Retinal pigment epithelial cell (primary cell): ENCODE measurements around the gene ANKRD63.

Source experiments
- DNase-seq: peaks from one replicate; pipeline ENCODE4 v3.0.0-alpha.2; 2010; ENCODE audit warnings: low read depth
- H3K4me3 ChIP-seq: 2 replicates; pipeline ENCODE4 v1.5.1; 2011; ENCODE audit warnings: mild to moderate bottlenecking, low read length, control low read depth, moderate library complexity
- TF ChIP-seq, protein P1 (sequence below): conservative IDR thresholded peaks from 2 replicates; pipeline ENCODE4 v1.5.1; 2011; ENCODE audit warnings: low read depth, low read length, control low read depth, inconsistent platforms

ANKRD63 gene

DNA sequence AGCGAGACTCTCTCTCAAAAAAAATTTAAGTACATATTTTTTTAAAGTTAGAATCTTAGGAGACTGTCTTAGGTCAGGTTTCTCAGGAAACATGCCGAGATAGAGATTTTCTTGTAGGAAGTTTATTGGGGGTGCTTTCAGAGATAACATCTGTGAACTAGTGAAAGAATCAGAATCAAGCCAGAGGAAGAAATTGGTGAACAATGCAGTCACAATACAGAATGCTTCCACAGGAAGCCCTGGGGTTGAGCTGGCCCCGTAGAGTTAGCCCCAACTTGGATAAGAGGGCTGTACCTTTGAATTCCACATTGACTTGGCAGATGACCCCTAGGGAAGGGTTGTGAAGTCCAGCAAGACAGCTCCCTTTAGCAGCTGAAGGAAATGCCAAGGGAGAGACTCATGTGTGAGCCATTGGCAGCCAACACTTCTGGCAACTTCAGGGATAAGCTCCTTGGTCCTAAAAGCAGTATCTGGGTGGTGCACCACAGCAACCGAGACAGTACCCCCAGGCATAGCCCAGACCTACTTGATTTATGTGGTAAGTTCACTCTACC, 31.9 kb upstream of the ANKRD63 start:
- H3K4me3 ChIP-seq: no peak overlapping the region
- DNase-seq: no peak
- TF ChIP-seq, protein P1, sequence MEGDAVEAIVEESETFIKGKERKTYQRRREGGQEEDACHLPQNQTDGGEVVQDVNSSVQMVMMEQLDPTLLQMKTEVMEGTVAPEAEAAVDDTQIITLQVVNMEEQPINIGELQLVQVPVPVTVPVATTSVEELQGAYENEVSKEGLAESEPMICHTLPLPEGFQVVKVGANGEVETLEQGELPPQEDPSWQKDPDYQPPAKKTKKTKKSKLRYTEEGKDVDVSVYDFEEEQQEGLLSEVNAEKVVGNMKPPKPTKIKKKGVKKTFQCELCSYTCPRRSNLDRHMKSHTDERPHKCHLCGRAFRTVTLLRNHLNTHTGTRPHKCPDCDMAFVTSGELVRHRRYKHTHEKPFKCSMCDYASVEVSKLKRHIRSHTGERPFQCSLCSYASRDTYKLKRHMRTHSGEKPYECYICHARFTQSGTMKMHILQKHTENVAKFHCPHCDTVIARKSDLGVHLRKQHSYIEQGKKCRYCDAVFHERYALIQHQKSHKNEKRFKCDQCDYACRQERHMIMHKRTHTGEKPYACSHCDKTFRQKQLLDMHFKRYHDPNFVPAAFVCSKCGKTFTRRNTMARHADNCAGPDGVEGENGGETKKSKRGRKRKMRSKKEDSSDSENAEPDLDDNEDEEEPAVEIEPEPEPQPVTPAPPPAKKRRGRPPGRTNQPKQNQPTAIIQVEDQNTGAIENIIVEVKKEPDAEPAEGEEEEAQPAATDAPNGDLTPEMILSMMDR: no peak

DNA sequence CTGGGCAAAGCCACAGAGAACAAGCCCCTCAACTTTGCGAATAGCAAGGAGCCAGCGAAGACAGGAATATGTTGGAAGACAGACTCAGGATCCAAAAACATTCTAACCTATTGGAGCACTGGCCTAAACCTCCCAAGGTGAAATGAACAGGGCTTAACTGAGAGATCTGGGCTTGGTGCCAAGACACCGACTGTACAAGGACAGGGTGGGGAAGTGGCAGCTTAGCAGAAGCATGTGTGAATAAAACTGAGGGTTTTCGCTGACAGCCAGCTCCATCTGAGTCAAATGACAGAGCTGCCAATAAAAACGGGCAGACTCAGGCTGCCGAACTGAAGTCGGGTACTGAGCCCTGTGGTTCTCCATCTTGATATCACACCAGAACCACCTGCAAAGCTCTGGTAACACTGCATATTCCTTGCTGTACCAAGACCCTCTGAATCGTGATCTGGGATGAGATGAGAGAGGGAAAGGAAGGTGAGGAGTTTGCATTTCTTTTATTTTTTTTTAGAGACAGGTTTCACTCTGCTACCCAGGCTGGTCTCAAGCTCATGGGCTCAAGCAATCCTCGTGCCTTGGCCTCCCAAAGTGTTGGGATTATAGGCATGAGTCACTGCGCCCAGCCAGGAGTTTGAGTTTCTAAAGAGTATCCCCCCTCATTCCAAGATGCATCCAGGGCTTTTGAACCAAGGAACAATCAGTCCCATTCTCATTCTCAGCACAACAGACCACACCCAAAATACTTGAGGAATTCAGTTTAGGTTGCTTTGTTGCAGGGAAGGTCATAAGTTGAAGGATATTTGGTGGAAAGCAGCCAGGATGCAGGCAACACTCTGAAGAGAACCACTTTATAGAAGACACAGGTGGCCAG, 30.9 kb upstream of the ANKRD63 start:
- DNase-seq: peak; percentile 84
- TF ChIP-seq, protein P1: no peak
- H3K4me3 ChIP-seq: no peak overlapping the region

DNA sequence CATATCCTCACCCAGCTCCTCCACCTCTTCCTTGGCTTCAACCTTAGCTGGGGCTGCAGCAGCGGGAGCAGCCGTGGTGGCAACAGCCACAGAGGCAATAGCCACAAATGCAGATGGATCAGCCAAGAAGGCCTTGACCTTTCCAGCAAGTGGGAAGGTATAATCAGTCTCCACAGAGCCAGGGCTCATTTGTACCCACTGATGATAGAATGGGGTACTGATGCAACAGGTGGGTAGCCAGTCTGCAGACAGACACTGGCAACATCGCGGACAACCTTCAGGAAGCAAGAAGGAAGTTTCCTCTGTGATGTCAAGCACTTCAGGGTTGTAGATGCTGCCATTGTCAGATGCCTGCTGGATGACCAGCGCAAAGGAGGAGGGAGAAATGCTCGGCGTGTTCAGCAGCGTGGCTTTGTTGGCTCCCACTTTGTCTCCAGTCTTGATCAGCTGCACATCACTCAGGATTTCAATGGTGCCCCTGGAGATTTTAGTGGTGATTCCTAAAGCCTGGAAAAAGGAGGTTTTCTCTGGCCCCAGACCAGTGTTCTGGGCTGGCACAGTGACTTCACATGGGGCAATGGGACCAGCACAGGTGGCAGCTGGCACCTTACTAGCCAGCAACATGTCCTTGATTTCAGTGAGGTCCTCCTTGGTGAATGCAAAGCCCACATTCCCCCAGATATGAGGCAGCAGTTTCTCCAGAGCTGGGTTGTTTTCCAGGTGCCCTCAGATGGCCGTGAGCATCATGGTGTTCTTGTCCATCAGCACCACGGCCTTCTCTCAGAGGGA, 29.7 kb upstream of the ANKRD63 start:
- no peak for DNase-seq
- TF ChIP-seq, protein P1: no peak
- no peak overlapping the region for H3K4me3 ChIP-seq

DNA sequence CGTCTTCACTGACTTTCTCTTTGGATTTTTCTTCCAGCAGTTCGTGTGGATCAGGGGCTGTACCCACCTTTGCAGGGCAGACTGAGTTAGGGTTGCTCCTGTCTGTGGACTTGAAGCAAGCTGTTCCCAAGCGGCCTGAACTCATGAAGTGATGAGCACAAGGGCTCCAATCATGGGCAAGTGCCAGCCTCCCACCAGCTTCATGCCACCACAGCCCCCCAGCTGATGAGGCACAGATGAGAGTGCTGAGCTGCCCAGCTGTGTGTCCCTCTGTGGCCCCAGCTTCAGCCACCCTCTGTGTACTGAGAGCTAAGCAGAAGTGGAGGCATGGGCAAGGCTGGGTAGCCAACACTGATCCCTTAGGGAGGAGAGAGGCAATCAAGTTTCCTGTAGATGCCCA, 28.1 kb upstream of the ANKRD63 start:
- DNase-seq: no peak
- TF ChIP-seq, protein P1: no peak
- no peak overlapping the region for H3K4me3 ChIP-seq

DNA sequence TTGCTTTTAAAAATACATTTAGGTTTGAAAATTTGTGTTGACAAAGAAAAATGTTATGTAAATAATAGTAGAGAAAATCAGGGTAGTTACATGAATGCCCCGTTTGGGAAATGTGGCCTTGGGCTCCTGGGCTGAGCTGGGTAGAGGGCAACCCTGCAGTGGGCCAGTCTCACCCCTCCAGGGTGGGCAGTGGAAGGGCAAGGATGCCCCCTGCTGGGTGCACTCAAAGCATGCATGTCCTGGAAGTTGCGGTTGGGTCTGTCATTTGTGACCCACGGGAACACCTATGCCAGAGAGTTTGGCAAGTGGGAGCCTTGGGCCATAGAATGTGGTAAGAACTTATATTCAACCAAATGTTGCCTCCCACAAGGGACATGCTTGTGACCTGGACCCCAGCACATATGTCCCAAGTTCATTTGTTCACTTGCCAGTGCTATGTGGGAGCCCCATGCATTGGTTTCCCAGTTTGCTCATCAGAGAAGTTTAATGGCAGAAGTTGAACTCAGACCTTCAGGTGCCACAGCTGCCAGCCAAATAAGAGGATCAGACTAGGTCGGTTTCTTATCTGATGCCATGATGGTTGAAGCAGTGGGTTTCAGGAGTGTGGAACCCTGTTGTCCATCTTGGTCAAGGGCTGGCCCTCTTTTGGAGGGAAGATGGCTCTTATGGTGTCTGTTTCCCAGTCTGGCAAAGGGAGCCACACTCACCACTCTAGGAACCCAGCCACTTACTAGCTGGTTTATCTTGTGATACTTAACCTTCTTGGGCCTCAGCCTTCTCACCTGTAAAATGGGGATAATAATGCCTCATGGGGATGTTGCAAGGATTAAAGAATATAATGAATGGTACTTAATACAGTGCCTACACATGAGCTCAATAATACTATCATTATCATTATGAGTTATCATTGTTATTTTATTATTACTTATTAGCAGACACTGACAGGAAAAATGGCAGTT, 27.4 kb upstream of the ANKRD63 start:
- H3K4me3 ChIP-seq: no peak overlapping the region
- no peak for DNase-seq

DNA sequence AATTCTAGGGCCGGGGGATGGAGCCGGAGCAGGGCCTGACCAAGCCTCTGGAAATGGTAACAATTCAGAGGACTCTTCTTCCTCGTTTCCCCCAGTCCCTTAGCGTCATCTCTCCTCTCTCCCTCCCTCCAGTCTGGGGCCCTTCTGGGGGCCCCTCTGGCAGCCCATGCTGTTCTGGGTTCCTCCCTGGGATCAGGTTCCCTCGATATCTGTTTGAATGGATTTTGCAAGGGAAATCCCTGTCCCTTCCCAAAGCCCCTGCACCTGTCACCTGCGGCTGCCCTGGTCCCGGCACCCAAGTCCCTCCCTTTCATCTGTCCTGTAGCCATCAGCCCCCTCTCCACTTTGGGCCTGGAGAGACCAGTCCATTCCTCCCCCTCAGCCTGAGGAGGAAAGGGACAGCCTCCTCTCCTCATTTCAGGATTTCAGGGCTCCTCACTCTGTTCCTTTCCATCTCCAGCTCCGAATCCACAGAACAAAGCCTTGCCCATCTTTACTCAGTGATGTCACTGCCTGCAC, 26.5 kb upstream of the ANKRD63 start:
- H3K4me3 ChIP-seq: no peak overlapping the region
- DNase-seq: no peak
- TF ChIP-seq, protein P1: no peak

More for the DNA sequence above, 27.4 kb upstream of the ANKRD63 start:
- TF ChIP-seq, protein P1: peak; percentile 83
